HG03342 (cell line): ENCODE data around the gene RAB41.
"Not testable (repeated sequence)": the region's sequence is repeated elsewhere in the genome, so short reads cannot be mapped to it uniquely, and the experiment has no call there.

Experiments
- ATAC-seq: cut with Tn5 transposase; IDR thresholded peaks from one replicate; pipeline ENCODE4 v1.9.1; 2021; ENCODE audit warnings: mild to moderate bottlenecking, moderate library complexity; ENCODE audit not compliant: unreplicated experiment

RAB41 gene

GRCh38 chrX:70289793-70290770 is 8.1 kb downstream of the RAB41 start, which contains the start of the genes KIF4A and PDZD11:
Gene KIF4A, plus strand, starts transcription at chrX:70290104. Its CDS starts 355 bp downstream, at chrX:70290459.
Gene PDZD11, minus strand, starts transcription at chrX:70289927. Its CDS starts 586 bp downstream, at chrX:70289341.
- ATAC-seq = peak; percentile 96

- ATAC-seq = no peak
Observed at GRCh38 chrX:70292788-70293187, 10.8 kb downstream of the RAB41 start.

GRCh38 chrX:70293621-70294020 is 11.6 kb downstream of the RAB41 start:
- no peak for ATAC-seq

- no peak for ATAC-seq
Observed at GRCh38 chrX:70301716-70302115, 19.7 kb downstream of the RAB41 start.

GRCh38 chrX:70313503-70313902 is 31.5 kb downstream of the RAB41 start:
- ATAC-seq = no peak

GRCh38 chrX:70322784-70323183 is 40.8 kb downstream of the RAB41 start:
- no peak for ATAC-seq

GRCh38 chrX:70323628-70324027 is 41.7 kb downstream of the RAB41 start:
- not testable (repeated sequence) for ATAC-seq

GRCh38 chrX:70324326-70324725 is 42.4 kb downstream of the RAB41 start:
- ATAC-seq = no peak

- no peak for ATAC-seq
Observed at GRCh38 chrX:70331161-70331560, 49.2 kb downstream of the RAB41 start.

GRCh38 chrX:70332600-70332999 is 50.6 kb downstream of the RAB41 start:
- no peak for ATAC-seq
